Peyer's patch (tissue), 4 donors: ENCODE results near the gene ZBTB20. TPM values are rescaled to one million over a fixed set of nuclear protein-coding genes. Genes with fewer than 3 reads are reported as not detected.
A peak's percentile ranks its signal among the peaks of the same experiment; 100 is the strongest.

Experiments
- DNase-seq, 3 donors: peaks; one replicate each; pipeline ENCODE4 v3.0.0-alpha.2; 2017 to 2019
- H3K27ac ChIP-seq, 4 donors: fragments of 200-600 bp; sonication (generic); one replicate each; pipeline ENCODE4 v1.5.1; 2016 to 2019
- H3K27me3 ChIP-seq, 2 donors: fragments of 200-600 bp; sonication (generic); one replicate each; pipeline ENCODE4 v1.5.1; 2019
- H3K36me3 ChIP-seq, 3 donors: fragments of 200-600 bp; sonication (generic); one replicate each; pipeline ENCODE4 v1.5.1; 2016 to 2019
- H3K4me1 ChIP-seq, 4 donors: fragments of 200-600 bp; sonication (generic); one replicate each; pipeline ENCODE4 v1.5.1; 2016 to 2019
- H3K4me3 ChIP-seq, 4 donors: fragments of 200-600 bp; sonication (generic); 1 replicate in 3 of 4; 2 replicates in 1 of 4; pipeline ENCODE4 v1.5.1; 2016 to 2019; ENCODE audit warnings: mild to moderate bottlenecking in 1 of 4
- H3K9me3 ChIP-seq, 4 donors: fragments of 200-600 bp; sonication (generic); one replicate each; pipeline ENCODE4 v1.5.1; 2016 to 2019; ENCODE audit warnings: mild to moderate bottlenecking in 1 of 4
- CTCF ChIP-seq, 6 experiments: fragments of 450-650 bp in 4 of 6; fragments of 200-600 bp in 2 of 6; sonication (generic) in 1 of 6; IDR thresholded peaks; one replicate each; pipeline ENCODE4 v1.5.1; 2017 to 2019; ENCODE audit warnings: antibody characterized with exemption in 6 of 6, mild to moderate bottlenecking in 3 of 6, moderate library complexity in 1 of 6
- POLR2A ChIP-seq, 2 donors: fragments of 450-650 bp; IDR thresholded peaks; one replicate each; pipeline ENCODE4 v1.5.1; 2017; ENCODE audit warnings: antibody characterized with exemption in 2 of 2, mild to moderate bottlenecking in 2 of 2, moderate library complexity in 2 of 2
- total RNA-seq, 4 donors: library from RNA; depleted of rRNA; stranded (reverse); fragments of >200 nt; gene quantifications; one replicate each; pipeline ENCODE4 v1.1.0, GENCODE V29; 2016

ZBTB20 gene
- total RNA-seq, 4 donors from 2014 or later = 19.6 to 135 (median 57.2) TPM

- Histone ChIP-seq H3K36me3 (no peaks in the 10 kb centered on the region), H3K27me3 (no peaks in the 10 kb centered on the region), H3K4me1 (no peaks in the 10 kb centered on the region), H3K4me3 (no peak overlapping the region), H3K27ac (no peak overlapping the region), H3K9me3 (no peaks in the 10 kb centered on the region)
- DNase-seq = no peak
- TF ChIP-seq CTCF (IDR thresholded peaks at IDR 0.05) (no peak), POLR2A (IDR thresholded peaks at IDR 0.05) (no peak)
Observed at GRCh38 chr3:114668099-114668498, 479.0 kb downstream of the ZBTB20 start.

GRCh38 chr3:114666623-114667022, 480.5 kb downstream of the ZBTB20 start:
- Histone ChIP-seq H3K36me3 (no peaks in the 10 kb centered on the region), H3K27ac (no peak overlapping the region), H3K4me3 (no peak overlapping the region), H3K9me3 (no peaks in the 10 kb centered on the region), H3K4me1 (no peaks in the 10 kb centered on the region), H3K27me3 (no peaks in the 10 kb centered on the region)
- no peak for TF ChIP-seq CTCF (IDR thresholded peaks at IDR 0.05)
- no peak for TF ChIP-seq POLR2A (IDR thresholded peaks at IDR 0.05)
- DNase-seq = no peak

GRCh38 chr3:114664006-114664405, 483.1 kb downstream of the ZBTB20 start:
- Histone ChIP-seq H3K27me3 (no peaks in the 10 kb centered on the region), H3K4me1 (peaks cover 0 to 4% (median 0%) of the 10 kb centered on the region in 4 donors)

GRCh38 chr3:114660808-114661207, 486.3 kb downstream of the ZBTB20 start:
- H3K4me1 ChIP-seq = peaks cover 0 to 4% (median 0%) of the 10 kb centered on the region in 4 donors
- TF ChIP-seq CTCF (IDR thresholded peaks at IDR 0.05) = no peak
- TF ChIP-seq POLR2A (IDR thresholded peaks at IDR 0.05) = no peak
- H3K36me3 ChIP-seq = no peaks in the 10 kb centered on the region
- peak overlapping the region in 1 of 4 donors; percentile 50 for H3K27ac ChIP-seq
- DNase-seq = no peak
- no peaks in the 10 kb centered on the region for H3K27me3 ChIP-seq
- no peaks in the 10 kb centered on the region for H3K9me3 ChIP-seq
- H3K4me3 ChIP-seq = no peak overlapping the region

More at GRCh38 chr3:114664006-114664405, 483.1 kb downstream of the ZBTB20 start:
- no peaks in the 10 kb centered on the region for H3K36me3 ChIP-seq
- H3K27ac ChIP-seq = no peak overlapping the region
- no peak overlapping the region for H3K4me3 ChIP-seq
- TF ChIP-seq POLR2A (IDR thresholded peaks at IDR 0.05) (no peak), CTCF (IDR thresholded peaks at IDR 0.05) (no peak)
- DNase-seq = no peak
- H3K9me3 ChIP-seq = no peaks in the 10 kb centered on the region

- H3K4me3 ChIP-seq = no peak overlapping the region
- DNase-seq = no peak
- no peaks in the 10 kb centered on the region for H3K27me3 ChIP-seq
- no peaks in the 10 kb centered on the region for H3K36me3 ChIP-seq
- TF ChIP-seq POLR2A (IDR thresholded peaks at IDR 0.05) (no peak), CTCF (IDR thresholded peaks at IDR 0.05) (no peak)
- H3K27ac ChIP-seq = peak overlapping the region in 2 of 4 donors; percentile 8 to 50
- H3K9me3 ChIP-seq = no peaks in the 10 kb centered on the region
- peaks cover 0 to 4% (median 0%) of the 10 kb centered on the region in 4 donors for H3K4me1 ChIP-seq
Observed at GRCh38 chr3:114660124-114660523, 487.0 kb downstream of the ZBTB20 start.
